Measurements from ENCODE around the gene TRAPPC12. TPM values are rescaled to one million over a fixed set of nuclear protein-coding genes. Genes with fewer than 3 reads are reported as not detected.

TRAPPC12 gene
- polyA plus RNA-seq, 1 donor from 2014 or later = 76.2 TPM

GRCh38 chr2:3489764-3490115 lies 110.2 kb downstream of the TRAPPC12 start:
- H3K9ac ChIP-seq (ENCODE audit: low read length) = no peak overlapping the region
- no peaks in the 10 kb centered on the region for H3K9me2 ChIP-seq (ENCODE audit: insufficient read depth, low read length)
- no peaks in the 10 kb centered on the region for H4K20me1 ChIP-seq (ENCODE audit: insufficient read depth)
- no peaks in the 10 kb centered on the region for H3K79me2 ChIP-seq (replicated peaks; ENCODE audit: insufficient read depth, low read length)
- no peak overlapping the region for H2AFZ ChIP-seq (ENCODE audit: low read depth, low read length)
- H3K36me3 ChIP-seq (ENCODE audit: insufficient read depth, low read length) = no peaks in the 10 kb centered on the region
- no peak overlapping the region for H3K4me3 ChIP-seq (ENCODE audit: low read length)
- TF ChIP-seq REST (IDR thresholded peaks at IDR 0.05; ENCODE audit: borderline replicate concordance) = no peak
- TF ChIP-seq POLR2AphosphoS5 (IDR thresholded peaks at IDR 0.05) = no peak
- no peak for TF ChIP-seq CTCF (IDR thresholded peaks at IDR 0.05; ENCODE audit: poor library complexity, severe bottlenecking)
- no peak for TF ChIP-seq MXI1 (conservative IDR thresholded peaks at IDR 0.05; ENCODE audit: poor library complexity, severe bottlenecking)
- H3F3A ChIP-seq (ENCODE audit: insufficient read depth, low read length, poor library complexity, severe bottlenecking) = no peaks in the 10 kb centered on the region
- H3K27ac ChIP-seq (ENCODE audit: low read length) = no peak overlapping the region
- no peaks in the 10 kb centered on the region for H3K9me3 ChIP-seq (ENCODE audit: low read length)
- H3K27me3 ChIP-seq (ENCODE audit: insufficient read depth, low read depth, low read length) = no peaks in the 10 kb centered on the region
- H3K4me2 ChIP-seq (ENCODE audit: low read length) = no peak overlapping the region

GRCh38 chr2:3490191-3491170 lies 111.0 kb downstream of the TRAPPC12 start:
- Histone ChIP-seq H3K9ac (ENCODE audit: low read length) (no peak overlapping the region), H3K4me3 (ENCODE audit: low read length) (no peak overlapping the region), H3K27me3 (ENCODE audit: insufficient read depth, low read depth, low read length) (no peaks in the 10 kb centered on the region), H3K9me3 (ENCODE audit: low read length) (no peaks in the 10 kb centered on the region), H3F3A (ENCODE audit: insufficient read depth, low read length, poor library complexity, severe bottlenecking) (no peaks in the 10 kb centered on the region), H2AFZ (ENCODE audit: low read depth, low read length) (no peak overlapping the region), H3K36me3 (ENCODE audit: insufficient read depth, low read length) (no peaks in the 10 kb centered on the region), H3K4me2 (ENCODE audit: low read length) (no peak overlapping the region), H3K9me2 (ENCODE audit: insufficient read depth, low read length) (no peaks in the 10 kb centered on the region), H3K27ac (ENCODE audit: low read length) (no peak overlapping the region), H3K79me2 (replicated peaks; ENCODE audit: insufficient read depth, low read length) (no peaks in the 10 kb centered on the region), H4K20me1 (ENCODE audit: insufficient read depth) (no peaks in the 10 kb centered on the region)
- TF ChIP-seq EP300 (conservative IDR thresholded peaks at IDR 0.05; ENCODE audit: poor library complexity, severe bottlenecking) (no peak), REST (IDR thresholded peaks at IDR 0.05; ENCODE audit: borderline replicate concordance) (no peak), CTCF (IDR thresholded peaks at IDR 0.05; ENCODE audit: poor library complexity, severe bottlenecking) (no peak), TAF1 (IDR thresholded peaks at IDR 0.05; ENCODE audit: low read depth) (no peak), RAD21 (conservative IDR thresholded peaks at IDR 0.05) (no peak), EZH2 (IDR thresholded peaks at IDR 0.05; ENCODE audit: borderline replicate concordance, insufficient read depth, low read length, poor library complexity, severe bottlenecking) (no peak), POLR2AphosphoS5 (IDR thresholded peaks at IDR 0.05) (no peak), SMC3 (conservative IDR thresholded peaks at IDR 0.05; ENCODE audit: poor library complexity) (no peak), MXI1 (conservative IDR thresholded peaks at IDR 0.05; ENCODE audit: poor library complexity, severe bottlenecking) (no peak)
